Measurements from ENCODE around the gene KIDINS220.

Gene KIDINS220

DNA sequence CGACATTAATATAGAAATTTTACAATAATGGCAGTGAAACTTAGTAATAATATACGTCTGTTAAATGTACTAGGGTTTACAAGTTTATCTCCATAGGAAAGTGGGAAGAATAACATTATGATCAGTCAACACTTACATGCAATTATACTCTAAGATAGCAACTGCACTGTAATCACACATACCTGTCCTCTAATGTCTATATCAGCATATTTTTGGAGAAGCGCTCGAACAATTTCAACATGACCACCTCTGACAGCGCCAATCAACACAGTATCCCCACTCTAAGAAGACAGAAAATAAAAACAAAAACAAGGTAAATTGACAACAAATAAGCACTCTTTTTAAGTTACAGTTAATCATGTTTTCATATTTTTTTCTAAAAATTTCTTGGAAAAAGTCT is 37.2 kb downstream of the KIDINS220 start:
- Mint-ChIP-seq H3K4me3 (no peak overlapping the region), H3K27ac (no peak overlapping the region), H3K9me3 (no peaks in the 10 kb centered on the region), H3K36me3 (peaks cover 42% of the 10 kb centered on the region), H3K27me3 (no peaks in the 10 kb centered on the region), H3K4me1 (peaks cover 38% of the 10 kb centered on the region)

DNA sequence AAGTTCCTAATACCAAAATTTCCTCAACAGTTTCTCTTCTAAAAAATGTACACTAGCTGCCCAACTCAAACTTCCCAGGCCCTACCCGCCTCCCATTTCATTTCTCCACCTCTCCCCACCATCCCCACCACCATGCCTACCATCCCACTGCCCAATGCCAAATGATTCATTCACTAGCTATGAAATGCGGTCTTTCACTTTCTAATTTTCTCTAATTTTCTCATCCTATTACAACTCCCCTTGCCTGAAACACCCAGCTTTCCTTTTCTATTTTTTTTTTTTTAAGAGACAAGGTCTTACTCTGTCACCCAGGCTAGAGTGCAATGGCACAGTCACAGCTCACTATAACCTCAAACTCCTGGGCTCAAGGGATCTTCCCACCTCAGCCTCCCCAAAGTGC is 38.4 kb downstream of the KIDINS220 start:
- no peak overlapping the region for H3K4me3 Mint-ChIP-seq
- no peaks in the 10 kb centered on the region for H3K9me3 Mint-ChIP-seq
- peaks cover 44% of the 10 kb centered on the region for H3K36me3 Mint-ChIP-seq
- no peaks in the 10 kb centered on the region for H3K27me3 Mint-ChIP-seq
- H3K4me1 Mint-ChIP-seq = peaks cover 34% of the 10 kb centered on the region
- no peak overlapping the region for H3K27ac Mint-ChIP-seq

GRCh38 chr2:8798393-8798792 is 39.0 kb downstream of the KIDINS220 start:
- Mint-ChIP-seq H3K4me1 (peaks cover 29% of the 10 kb centered on the region), H3K4me3 (no peak overlapping the region), H3K27ac (no peak overlapping the region), H3K27me3 (no peaks in the 10 kb centered on the region), H3K36me3 (peaks cover 43% of the 10 kb centered on the region), H3K9me3 (no peaks in the 10 kb centered on the region)

DNA sequence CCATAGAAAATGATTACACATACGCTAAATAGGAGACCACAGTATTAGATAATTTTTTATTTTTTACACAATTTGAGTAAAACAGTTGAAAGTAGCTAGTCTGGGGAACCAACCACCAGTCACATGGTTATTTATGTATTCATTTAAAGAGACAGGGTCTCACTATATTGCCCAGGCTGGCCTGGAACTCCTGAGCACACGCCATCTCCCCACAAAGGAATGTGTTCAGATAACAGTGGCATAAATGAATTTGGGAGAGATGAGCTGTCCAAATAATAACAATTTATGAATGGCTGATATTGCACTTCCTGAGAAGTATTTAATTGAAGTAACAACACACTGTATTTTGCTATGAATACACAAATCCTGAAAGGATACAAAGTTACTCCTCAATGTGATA is 39.7 kb downstream of the KIDINS220 start:
- Mint-ChIP-seq H3K27ac (no peak overlapping the region), H3K9me3 (no peaks in the 10 kb centered on the region), H3K27me3 (no peaks in the 10 kb centered on the region), H3K4me3 (no peak overlapping the region), H3K4me1 (peaks cover 29% of the 10 kb centered on the region), H3K36me3 (peaks cover 41% of the 10 kb centered on the region)

GRCh38 chr2:8796878-8797550 is 40.4 kb downstream of the KIDINS220 start:
- Mint-ChIP-seq H3K4me3 (no peak overlapping the region), H3K9me3 (no peaks in the 10 kb centered on the region), H3K27ac (no peak overlapping the region), H3K36me3 (peaks cover 36% of the 10 kb centered on the region), H3K4me1 (peaks cover 25% of the 10 kb centered on the region), H3K27me3 (no peaks in the 10 kb centered on the region)

DNA sequence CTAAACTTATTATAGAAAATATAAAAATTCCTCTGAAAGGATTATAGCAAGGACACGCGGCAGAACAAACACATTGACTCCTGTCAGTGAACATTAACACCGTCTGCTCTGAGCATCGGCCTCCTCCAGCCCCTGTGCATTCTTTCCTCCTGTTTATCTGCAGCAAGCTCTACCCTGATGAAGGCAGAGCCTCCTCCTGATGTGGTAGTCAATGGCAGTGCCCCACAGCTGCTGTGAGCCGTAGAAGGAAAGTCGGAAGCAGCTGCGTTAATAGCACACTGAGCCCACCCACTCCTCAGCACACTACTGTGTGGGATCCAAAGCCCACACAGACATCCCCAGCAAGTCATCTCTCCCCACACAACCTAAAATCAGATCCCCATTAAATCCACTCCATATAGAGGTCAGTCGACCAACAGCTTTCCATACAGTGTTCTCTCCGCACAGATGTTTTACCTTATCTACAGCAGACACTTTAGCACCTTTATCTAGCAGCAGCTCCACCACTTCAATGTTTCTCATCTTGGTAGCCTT is 41.0 kb downstream of the KIDINS220 start:
- peaks cover 31% of the 10 kb centered on the region for H3K36me3 Mint-ChIP-seq

DNA sequence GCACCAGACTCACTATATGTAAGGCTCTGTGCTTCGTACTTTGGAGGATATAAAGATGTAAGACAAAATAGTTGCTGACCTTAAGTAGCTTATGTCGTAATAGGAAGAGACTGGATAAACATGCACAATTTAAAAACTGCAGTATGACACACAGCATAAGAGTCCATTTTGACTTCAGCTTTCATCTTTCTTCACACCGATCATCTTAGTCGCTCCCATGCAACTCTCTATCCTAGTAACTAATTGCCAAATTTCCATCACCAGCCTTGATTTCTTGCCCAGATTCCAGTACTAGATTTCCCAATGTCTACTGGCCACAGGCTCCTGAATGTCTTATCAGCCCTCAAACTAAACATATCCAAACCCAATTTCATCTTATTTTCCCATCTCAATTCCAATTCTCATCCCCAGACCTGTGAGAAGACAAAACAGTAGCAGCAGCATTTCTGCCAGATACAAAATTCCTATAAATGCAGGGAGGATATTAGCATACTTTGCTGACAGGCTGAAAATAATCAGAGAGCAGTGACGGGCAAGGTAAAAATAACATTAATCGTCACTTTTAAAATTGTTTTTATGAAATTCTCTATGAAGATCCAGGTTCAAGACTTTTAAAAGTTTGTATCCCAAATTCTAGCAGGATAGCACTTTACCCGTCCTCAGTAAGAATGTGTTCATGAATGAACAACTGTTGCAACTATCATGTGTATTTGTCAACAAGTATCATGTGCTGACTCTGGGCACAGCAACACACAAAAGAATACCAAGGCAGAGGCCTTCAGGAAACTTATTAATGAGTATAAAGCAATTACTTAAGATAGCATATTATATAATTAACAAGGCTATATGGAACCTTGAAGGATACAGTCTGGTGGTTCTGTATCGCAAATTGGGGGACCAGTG is 42.2 kb downstream of the KIDINS220 start:
- Mint-ChIP-seq H3K27me3 (no peaks in the 10 kb centered on the region), H3K27ac (no peak overlapping the region), H3K4me3 (no peak overlapping the region), H3K9me3 (no peaks in the 10 kb centered on the region), H3K36me3 (peaks cover 33% of the 10 kb centered on the region), H3K4me1 (peaks cover 17% of the 10 kb centered on the region)

More for the DNA sequence above, 41.0 kb downstream of the KIDINS220 start:
- peak overlapping the region; percentile 38 for H3K27ac Mint-ChIP-seq
- no peak overlapping the region for H3K4me3 Mint-ChIP-seq
- H3K9me3 Mint-ChIP-seq = no peaks in the 10 kb centered on the region
- peaks cover 19% of the 10 kb centered on the region for H3K4me1 Mint-ChIP-seq
- H3K27me3 Mint-ChIP-seq = no peaks in the 10 kb centered on the region

- Mint-ChIP-seq H3K36me3 (peaks cover 36% of the 10 kb centered on the region), H3K27ac (no peak overlapping the region), H3K4me1 (no peaks in the 10 kb centered on the region), H3K27me3 (no peaks in the 10 kb centered on the region), H3K4me3 (no peak overlapping the region), H3K9me3 (no peaks in the 10 kb centered on the region)
Measured at GRCh38 chr2:8790739-8791162, 46.7 kb downstream of the KIDINS220 start.

GRCh38 chr2:8786463-8786862 is 51.0 kb downstream of the KIDINS220 start:
- H3K4me1 Mint-ChIP-seq = peaks cover 12% of the 10 kb centered on the region
- H3K36me3 Mint-ChIP-seq = peaks cover 48% of the 10 kb centered on the region
- no peak overlapping the region for H3K27ac Mint-ChIP-seq
- H3K9me3 Mint-ChIP-seq = no peaks in the 10 kb centered on the region
- H3K4me3 Mint-ChIP-seq = no peak overlapping the region
- H3K27me3 Mint-ChIP-seq = no peaks in the 10 kb centered on the region

DNA sequence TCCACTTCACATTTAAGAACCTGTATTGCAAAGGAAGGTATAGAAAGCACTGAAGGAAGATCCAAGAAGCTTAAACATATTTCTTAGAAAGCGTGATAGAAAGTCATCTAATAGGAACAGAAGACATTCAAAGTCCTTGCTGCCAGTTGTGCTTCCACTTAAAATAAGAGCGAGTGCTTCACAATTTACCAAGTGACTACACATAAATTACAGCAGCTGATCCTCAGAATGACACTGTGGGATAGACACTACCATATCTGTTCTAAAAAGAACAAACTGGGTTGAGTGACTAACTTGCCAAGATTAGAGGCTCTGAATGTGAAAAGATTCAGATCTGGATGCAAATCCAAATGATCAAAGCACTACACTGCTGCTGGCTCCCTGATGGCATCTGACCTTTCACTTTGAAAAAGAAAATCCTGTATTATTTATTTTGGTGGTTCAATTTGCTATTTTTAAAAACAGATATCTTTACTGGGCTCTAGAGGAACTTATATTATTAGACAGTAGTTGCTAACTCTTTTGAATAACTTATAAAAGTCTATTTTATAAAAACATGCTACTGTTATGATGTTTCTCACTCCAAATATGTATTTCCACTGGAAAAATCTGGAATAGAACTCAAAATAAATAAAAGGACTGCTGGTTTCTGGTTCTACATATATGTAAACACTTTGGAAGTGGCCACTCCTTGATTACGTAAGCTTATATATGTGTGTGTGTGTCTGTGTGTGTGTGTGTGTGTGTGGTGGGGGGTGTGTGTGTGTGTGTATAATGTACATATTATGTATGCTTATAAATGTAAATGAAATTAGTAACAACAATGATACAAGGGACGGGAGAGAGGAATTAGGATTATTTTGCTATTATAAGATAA is 57.4 kb downstream of the KIDINS220 start:
- Mint-ChIP-seq H3K27ac (no peak overlapping the region), H3K4me1 (peaks cover 12% of the 10 kb centered on the region), H3K9me3 (no peaks in the 10 kb centered on the region), H3K36me3 (peaks cover 39% of the 10 kb centered on the region), H3K27me3 (no peaks in the 10 kb centered on the region), H3K4me3 (no peak overlapping the region)

DNA sequence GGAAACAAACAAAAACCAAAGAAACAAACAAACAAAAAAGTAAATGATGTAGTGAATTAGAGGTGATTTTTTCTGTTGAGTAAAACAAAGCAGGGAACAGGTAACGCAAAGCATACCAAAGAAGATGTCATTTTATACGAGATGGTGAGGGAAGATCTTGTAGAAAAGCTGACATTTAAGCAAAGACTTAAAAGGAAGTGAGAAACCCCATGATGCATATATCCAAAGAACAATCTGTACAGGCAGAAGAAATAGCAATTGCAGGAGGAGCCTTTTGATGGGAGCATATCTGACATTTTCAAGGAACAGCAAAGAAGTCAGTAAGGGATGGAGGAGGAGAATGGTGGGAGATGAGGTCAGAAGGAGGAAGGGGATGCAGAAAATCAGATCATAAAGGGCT is 63.0 kb downstream of the KIDINS220 start:
- Mint-ChIP-seq H3K4me1 (no peaks in the 10 kb centered on the region), H3K9me3 (no peaks in the 10 kb centered on the region), H3K27ac (no peak overlapping the region), H3K27me3 (no peaks in the 10 kb centered on the region), H3K4me3 (no peak overlapping the region), H3K36me3 (peaks cover 23% of the 10 kb centered on the region)

GRCh38 chr2:8767324-8767723 is 70.1 kb downstream of the KIDINS220 start:
- H3K27me3 Mint-ChIP-seq = no peaks in the 10 kb centered on the region
- H3K27ac Mint-ChIP-seq = no peak overlapping the region
- H3K4me3 Mint-ChIP-seq = no peak overlapping the region
- no peaks in the 10 kb centered on the region for H3K9me3 Mint-ChIP-seq
- peaks cover 26% of the 10 kb centered on the region for H3K36me3 Mint-ChIP-seq
- H3K4me1 Mint-ChIP-seq = no peaks in the 10 kb centered on the region

GRCh38 chr2:8761529-8762164 is 75.8 kb downstream of the KIDINS220 start:
- no peaks in the 10 kb centered on the region for H3K4me1 Mint-ChIP-seq
- H3K4me3 Mint-ChIP-seq = no peak overlapping the region
- no peak overlapping the region for H3K27ac Mint-ChIP-seq
- peaks cover 39% of the 10 kb centered on the region for H3K36me3 Mint-ChIP-seq
- H3K27me3 Mint-ChIP-seq = no peaks in the 10 kb centered on the region
- peaks cover 7% of the 10 kb centered on the region for H3K9me3 Mint-ChIP-seq

DNA sequence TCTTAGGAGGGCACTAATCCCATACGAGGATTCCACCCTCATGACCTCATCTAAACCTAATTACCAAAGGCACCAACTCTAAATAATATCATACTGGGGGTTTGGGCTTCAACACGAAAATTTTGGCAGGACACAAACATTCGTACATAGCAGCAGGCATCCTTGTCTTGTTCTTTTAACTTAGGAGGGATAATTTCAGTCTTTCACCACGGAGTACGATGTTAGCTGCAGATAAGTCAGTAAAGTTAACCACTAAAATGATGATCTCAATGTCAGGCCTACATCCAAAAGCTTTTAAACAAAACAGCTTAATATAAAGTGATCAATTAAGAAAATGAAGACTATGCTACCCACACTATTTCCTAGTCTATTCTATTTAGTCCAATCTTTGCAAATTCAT is 80.7 kb downstream of the KIDINS220 start:
- H3K4me1 Mint-ChIP-seq = peaks cover 10% of the 10 kb centered on the region
- H3K9me3 Mint-ChIP-seq = peaks cover 7% of the 10 kb centered on the region
- no peak overlapping the region for H3K4me3 Mint-ChIP-seq
- no peaks in the 10 kb centered on the region for H3K27me3 Mint-ChIP-seq
- H3K27ac Mint-ChIP-seq = no peak overlapping the region
- H3K36me3 Mint-ChIP-seq = peaks cover 33% of the 10 kb centered on the region

DNA sequence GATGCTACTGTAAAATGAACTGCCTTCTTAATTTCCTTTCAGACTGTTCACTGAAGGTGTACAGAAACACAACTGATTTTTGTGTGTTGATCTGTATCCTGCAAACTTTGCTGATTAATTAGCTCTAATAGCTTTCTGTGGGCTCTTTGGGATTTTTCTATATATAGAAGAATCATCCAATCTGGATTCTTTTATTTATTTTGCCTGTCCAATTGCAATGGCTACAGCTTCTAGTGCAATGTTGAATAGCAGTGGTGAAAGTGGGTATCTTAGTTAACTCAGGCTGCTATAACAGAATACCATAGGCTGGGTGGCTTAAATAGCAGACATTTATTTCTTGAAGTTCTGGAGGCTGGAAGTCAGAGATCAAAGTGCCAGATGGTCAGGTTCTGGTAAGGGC is 81.2 kb downstream of the KIDINS220 start:
- Mint-ChIP-seq H3K27me3 (no peaks in the 10 kb centered on the region), H3K4me3 (no peak overlapping the region), H3K9me3 (peaks cover 7% of the 10 kb centered on the region), H3K27ac (no peak overlapping the region), H3K36me3 (peaks cover 33% of the 10 kb centered on the region), H3K4me1 (peaks cover 10% of the 10 kb centered on the region)
